NOMO-1 (cell line): ENCODE results near the gene TANC1.

ENCODE experiments used
- DNase-seq, 2 experiments: peaks; one replicate each; lab custom pipeline; 2025; ENCODE audit not compliant: unreplicated experiment in 2 of 2; lab: John Stamatoyannopoulos, UW

The TANC1 gene

GRCh38 chr2:159109517-159109916, 141.1 kb downstream of the TANC1 start:
- no peak for DNase-seq

GRCh38 chr2:159110784-159111183, 142.3 kb downstream of the TANC1 start:
- no peak for DNase-seq

- DNase-seq, result no peak
Observed at GRCh38 chr2:159111346-159111927, 143.0 kb downstream of the TANC1 start.

- no peak for DNase-seq
Observed at GRCh38 chr2:159114835-159115234, 146.4 kb downstream of the TANC1 start.

GRCh38 chr2:159116922-159117321, 148.5 kb downstream of the TANC1 start:
- DNase-seq, result no peak

- DNase-seq, result no peak
Observed at GRCh38 chr2:159117658-159118057, 149.2 kb downstream of the TANC1 start.

- peak; percentile 31 to 65 for DNase-seq
Observed at GRCh38 chr2:159118115-159118858, 149.8 kb downstream of the TANC1 start.

GRCh38 chr2:159118859-159119500, 150.5 kb downstream of the TANC1 start:
- no peak for DNase-seq

- DNase-seq, result no peak
Observed at GRCh38 chr2:159119652-159120257, 151.3 kb downstream of the TANC1 start.

GRCh38 chr2:159123786-159124185, 155.3 kb downstream of the TANC1 start:
- DNase-seq, result no peak

- DNase-seq, result peak; percentile 48 to 69
Observed at GRCh38 chr2:159124441-159124911, 156.0 kb downstream of the TANC1 start.

- peak; percentile 39 to 40 for DNase-seq
Observed at GRCh38 chr2:159124931-159125467, 156.6 kb downstream of the TANC1 start.

GRCh38 chr2:159125858-159126257, 157.4 kb downstream of the TANC1 start:
- peak in 1 of 2 experiments; percentile 53 for DNase-seq

- no peak for DNase-seq
Observed at GRCh38 chr2:159126432-159127022, 158.1 kb downstream of the TANC1 start.

- no peak for DNase-seq
Observed at GRCh38 chr2:159128191-159128590, 159.8 kb downstream of the TANC1 start.

- no peak for DNase-seq
Observed at GRCh38 chr2:159129269-159129668, 160.8 kb downstream of the TANC1 start.

- no peak for DNase-seq
Observed at GRCh38 chr2:159129824-159130223, 161.4 kb downstream of the TANC1 start.

- DNase-seq, result no peak
Observed at GRCh38 chr2:159130302-159130701, 161.9 kb downstream of the TANC1 start.

GRCh38 chr2:159131267-159131913, 162.9 kb downstream of the TANC1 start:
- DNase-seq, result no peak

- DNase-seq, result no peak
Observed at GRCh38 chr2:159131914-159132281, 163.5 kb downstream of the TANC1 start.
